Chondrocyte (in vitro differentiated cells): ENCODE results near the gene TTLL11. TPM values are rescaled to one million over a fixed set of nuclear protein-coding genes. Genes with fewer than 3 reads are reported as not detected.
A peak's percentile ranks its signal among the peaks of the same experiment; 100 is the strongest.

Source experiments
- DNase-seq: peaks from one replicate; pipeline ENCODE4 v3.0.0; 2021; ENCODE audit warnings: mixed read lengths, low spot score
- H3K27ac Mint-ChIP-seq: one replicate; pipeline ENCODE4 v1.8.0; 2021; ENCODE audit warnings: mild to moderate bottlenecking, moderate library complexity, mixed read lengths; ENCODE audit not compliant: unreplicated experiment
- H3K27me3 Mint-ChIP-seq: 2 replicates; pipeline ENCODE4 v1.8.0; 2021; ENCODE audit warnings: low read depth, mixed read lengths
- H3K36me3 Mint-ChIP-seq: 2 replicates; pipeline ENCODE4 v1.8.0; 2021; ENCODE audit warnings: low read depth, mixed read lengths
- H3K4me1 Mint-ChIP-seq: 2 replicates; pipeline ENCODE4 v1.8.0; 2021; ENCODE audit warnings: low read depth, mild to moderate bottlenecking, mixed read lengths
- H3K4me3 Mint-ChIP-seq: one replicate; pipeline ENCODE4 v1.8.0; 2021; ENCODE audit warnings: mild to moderate bottlenecking, moderate library complexity, mixed read lengths; ENCODE audit not compliant: unreplicated experiment
- H3K9me3 Mint-ChIP-seq: 2 replicates; pipeline ENCODE4 v1.8.0; 2021; ENCODE audit warnings: low read depth, mixed read lengths
- total RNA-seq: library from RNA; stranded (reverse); gene quantifications from 3 replicates; pipeline ENCODE4 v1.2.1, GENCODE V29; 2021
- TF ChIP-seq, protein P1 (sequence below): fragments of 200-600 bp; sonication (generic); IDR thresholded peaks from 2 replicates; pipeline ENCODE4 v1.5.0; 2021; ENCODE audit warnings: antibody characterized with exemption, mild to moderate bottlenecking, moderate library complexity

Gene TTLL11
- total RNA-seq, 1 donor from 2014 or later = 9.1 TPM

DNA sequence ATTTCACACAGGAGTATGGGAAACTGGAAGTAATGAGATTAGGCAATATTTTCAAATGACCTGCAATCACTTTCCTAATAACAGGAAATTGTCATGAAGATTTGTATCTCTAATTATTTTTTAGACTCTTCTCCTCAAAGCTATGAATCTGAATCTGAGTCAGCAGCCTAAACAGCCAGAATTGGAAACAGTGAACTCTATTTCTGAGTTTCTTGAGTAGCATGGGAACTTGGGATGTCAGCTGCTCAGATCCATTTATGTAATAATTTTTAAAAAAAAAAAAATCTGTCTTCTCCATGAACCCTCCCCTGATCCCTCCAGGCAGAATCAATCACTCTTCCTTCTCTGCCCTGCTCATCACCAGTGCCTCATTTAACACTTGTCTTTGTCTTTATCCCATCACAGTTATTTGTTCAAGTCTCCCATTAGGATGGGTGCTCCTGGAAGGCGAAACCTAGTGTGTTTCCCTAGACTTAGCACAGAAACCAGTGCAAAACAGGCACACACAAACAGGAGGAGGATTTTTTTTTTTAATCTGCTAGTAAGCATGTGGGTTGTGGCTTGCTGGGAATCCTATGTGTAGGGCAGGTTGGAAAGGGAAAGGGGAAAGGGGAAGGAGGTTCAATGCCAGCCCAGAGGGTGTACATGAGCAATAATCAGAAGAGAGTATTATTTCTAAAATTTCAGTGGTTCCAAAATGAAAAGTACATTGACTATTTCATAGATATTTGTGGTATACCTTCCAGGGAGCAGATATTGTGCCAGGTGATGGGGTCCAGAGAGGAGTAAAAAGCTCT, 186.8 kb downstream of the TTLL11 start:
- peaks cover 12% of the 10 kb centered on the region for H3K4me1 Mint-ChIP-seq
- no peaks in the 10 kb centered on the region for H3K27me3 Mint-ChIP-seq
- H3K27ac Mint-ChIP-seq = no peak overlapping the region
- peaks cover 3% of the 10 kb centered on the region for H3K36me3 Mint-ChIP-seq
- TF ChIP-seq, protein P1, sequence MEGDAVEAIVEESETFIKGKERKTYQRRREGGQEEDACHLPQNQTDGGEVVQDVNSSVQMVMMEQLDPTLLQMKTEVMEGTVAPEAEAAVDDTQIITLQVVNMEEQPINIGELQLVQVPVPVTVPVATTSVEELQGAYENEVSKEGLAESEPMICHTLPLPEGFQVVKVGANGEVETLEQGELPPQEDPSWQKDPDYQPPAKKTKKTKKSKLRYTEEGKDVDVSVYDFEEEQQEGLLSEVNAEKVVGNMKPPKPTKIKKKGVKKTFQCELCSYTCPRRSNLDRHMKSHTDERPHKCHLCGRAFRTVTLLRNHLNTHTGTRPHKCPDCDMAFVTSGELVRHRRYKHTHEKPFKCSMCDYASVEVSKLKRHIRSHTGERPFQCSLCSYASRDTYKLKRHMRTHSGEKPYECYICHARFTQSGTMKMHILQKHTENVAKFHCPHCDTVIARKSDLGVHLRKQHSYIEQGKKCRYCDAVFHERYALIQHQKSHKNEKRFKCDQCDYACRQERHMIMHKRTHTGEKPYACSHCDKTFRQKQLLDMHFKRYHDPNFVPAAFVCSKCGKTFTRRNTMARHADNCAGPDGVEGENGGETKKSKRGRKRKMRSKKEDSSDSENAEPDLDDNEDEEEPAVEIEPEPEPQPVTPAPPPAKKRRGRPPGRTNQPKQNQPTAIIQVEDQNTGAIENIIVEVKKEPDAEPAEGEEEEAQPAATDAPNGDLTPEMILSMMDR = no peak
- no peak for DNase-seq
- H3K4me3 Mint-ChIP-seq = no peak overlapping the region
- no peaks in the 10 kb centered on the region for H3K9me3 Mint-ChIP-seq

DNA sequence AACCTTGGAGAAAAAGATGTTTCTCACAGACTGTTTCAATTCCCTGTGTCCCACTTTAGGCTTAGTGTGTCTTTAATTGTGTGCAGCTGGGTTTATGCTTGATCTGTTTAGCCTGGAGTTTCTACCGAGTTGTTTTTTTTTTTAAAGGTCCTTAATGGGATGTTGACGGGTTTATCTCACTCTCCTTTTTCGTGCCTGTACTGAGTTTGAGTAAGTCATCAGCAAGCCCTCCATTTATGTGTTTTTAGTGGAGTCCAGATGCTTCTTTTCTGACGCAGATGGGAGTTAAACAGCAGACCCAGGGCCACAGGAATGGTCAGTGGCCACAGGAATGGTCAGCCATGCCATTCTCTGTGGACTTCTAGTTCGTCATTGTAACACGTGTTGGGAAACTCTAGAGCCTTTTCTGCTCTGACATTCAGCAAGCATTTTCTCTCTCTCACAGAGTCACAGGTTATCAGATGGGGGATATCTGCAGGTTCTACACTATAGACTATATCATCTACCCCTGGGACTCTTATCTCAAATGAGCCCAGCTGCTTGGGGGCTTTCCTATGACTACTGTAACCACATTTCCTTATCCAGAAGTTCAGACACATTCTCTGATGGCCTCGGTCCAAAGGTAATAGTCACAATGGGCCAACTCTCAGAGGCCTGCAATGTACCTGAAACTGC, 190.5 kb downstream of the TTLL11 start:
- Mint-ChIP-seq H3K36me3 (peaks cover 8% of the 10 kb centered on the region), H3K27me3 (no peaks in the 10 kb centered on the region), H3K4me3 (no peak overlapping the region), H3K27ac (peak overlapping the region; percentile 71), H3K4me1 (peaks cover 12% of the 10 kb centered on the region), H3K9me3 (peaks cover 11% of the 10 kb centered on the region)
- TF ChIP-seq, protein P1 = no peak
- DNase-seq = no peak

DNA sequence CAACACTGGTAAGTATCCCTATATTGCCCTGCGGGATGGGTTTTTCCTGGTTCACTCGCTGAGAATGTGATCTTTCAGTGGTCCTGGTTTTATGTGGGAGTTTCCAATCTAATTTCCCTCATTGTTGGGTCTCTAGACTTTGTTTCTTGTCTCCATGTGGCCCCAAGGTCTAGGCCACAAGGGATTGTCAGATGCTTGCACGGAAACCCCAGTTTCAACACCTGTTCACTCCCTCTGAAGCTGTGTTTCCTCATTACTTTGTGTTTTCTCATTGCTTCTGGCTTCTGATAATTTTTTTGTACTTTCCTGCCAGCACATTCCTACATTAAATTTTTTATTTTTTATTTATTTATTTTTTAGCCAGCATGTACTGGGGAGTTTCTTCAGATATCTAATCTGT, 191.5 kb downstream of the TTLL11 start:
- peaks cover 11% of the 10 kb centered on the region for H3K9me3 Mint-ChIP-seq
- DNase-seq = no peak
- no peak overlapping the region for H3K27ac Mint-ChIP-seq
- peaks cover 12% of the 10 kb centered on the region for H3K4me1 Mint-ChIP-seq
- H3K4me3 Mint-ChIP-seq = no peak overlapping the region
- TF ChIP-seq, protein P1 = no peak
- H3K36me3 Mint-ChIP-seq = peaks cover 8% of the 10 kb centered on the region
- H3K27me3 Mint-ChIP-seq = no peaks in the 10 kb centered on the region

DNA sequence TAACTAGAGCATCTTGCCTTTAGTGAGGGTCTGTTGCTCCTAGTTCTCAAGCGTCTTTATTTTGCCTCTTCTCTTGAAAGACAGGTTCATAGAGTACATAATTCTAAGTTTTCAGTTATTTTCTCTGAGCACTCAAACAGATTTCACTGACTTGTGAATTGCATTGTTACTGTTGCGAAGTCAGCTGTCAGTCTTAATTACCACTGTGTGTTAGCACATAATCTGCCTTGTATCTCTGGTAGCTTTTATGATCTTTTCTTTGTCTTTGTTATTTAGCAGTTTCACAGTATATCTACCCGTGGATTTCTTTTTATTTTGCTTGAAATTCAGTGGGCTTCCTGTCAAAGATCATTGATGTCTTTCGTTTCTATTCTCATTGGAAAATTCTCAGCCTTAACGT, 192.9 kb downstream of the TTLL11 start:
- H3K27me3 Mint-ChIP-seq = no peaks in the 10 kb centered on the region
- H3K9me3 Mint-ChIP-seq = peaks cover 11% of the 10 kb centered on the region
- H3K27ac Mint-ChIP-seq = no peak overlapping the region
- H3K36me3 Mint-ChIP-seq = peaks cover 9% of the 10 kb centered on the region
- no peak overlapping the region for H3K4me3 Mint-ChIP-seq
- no peak for DNase-seq
- peaks cover 8% of the 10 kb centered on the region for H3K4me1 Mint-ChIP-seq
- TF ChIP-seq, protein P1 = no peak

DNA sequence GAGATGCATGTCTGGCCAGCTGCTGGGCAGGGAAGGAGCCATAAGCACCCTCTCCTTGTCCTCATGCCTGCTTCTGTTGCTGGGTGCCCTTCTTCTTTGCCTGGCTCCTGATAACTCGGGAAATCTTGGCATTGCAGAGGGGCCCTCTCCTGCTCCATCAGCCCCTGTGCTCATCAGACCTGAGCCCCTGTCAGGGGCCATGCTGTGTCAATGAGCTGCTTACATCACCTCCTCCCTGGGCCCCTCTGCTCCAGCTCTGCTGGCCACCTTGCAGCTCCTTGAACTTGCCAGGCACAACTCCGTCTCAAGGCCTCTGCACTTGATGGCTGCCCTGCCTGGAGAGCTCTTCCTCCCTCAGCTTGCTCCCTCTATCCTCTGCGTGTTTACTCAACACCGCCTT, 194.3 kb downstream of the TTLL11 start:
- Mint-ChIP-seq H3K9me3 (peaks cover 11% of the 10 kb centered on the region), H3K36me3 (peaks cover 11% of the 10 kb centered on the region), H3K27me3 (no peaks in the 10 kb centered on the region), H3K4me3 (no peak overlapping the region), H3K27ac (no peak overlapping the region), H3K4me1 (peaks cover 8% of the 10 kb centered on the region)
- no peak for DNase-seq
- TF ChIP-seq, protein P1 = no peak
